Stimulated activated CD4-positive, alpha-beta T cell treated with anti-CD3 and anti-CD28 coated beads, Interleukin-12 subunit alpha, Interleukin-12 subunit beta, amount 100 ng/mL, for 48 hours (primary cell): ENCODE data around the gene KIF3C.
"Not testable (repeated sequence)": the region's sequence is repeated elsewhere in the genome, so short reads cannot be mapped to it uniquely, and the experiment has no call there.

Experiments used
- DNase-seq, 3 donors: peaks; one replicate each; pipeline ENCODE4 v3.0.0-alpha.2; 2020; ENCODE audit warnings: low read depth in 2 of 3, low spot score in 1 of 3

Gene KIF3C

GRCh38 chr2:25982273-25982967 lies at the start of gene KIF3C:
Gene KIF3C (minus strand): TSS chr2:25982497. CDS start chr2:25981917, 580 bp downstream.
- peak; percentile 42 to 63 (median 56) for DNase-seq

GRCh38 chr2:26028083-26028482 lies 45.8 kb upstream of the KIF3C start:
- not testable (repeated sequence) for DNase-seq

GRCh38 chr2:26025509-26025908 lies 43.2 kb upstream of the KIF3C start:
- no peak for DNase-seq

GRCh38 chr2:26024260-26024659 lies 42.0 kb upstream of the KIF3C start:
- no peak for DNase-seq

- DNase-seq, result no peak
Measured at GRCh38 chr2:26020231-26020640, 37.9 kb upstream of the KIF3C start.

- peak in 2 of 3 donors; percentile 14 to 23 for DNase-seq
Measured at GRCh38 chr2:26018184-26019055, 36.1 kb upstream of the KIF3C start.

- DNase-seq, result no peak
Measured at GRCh38 chr2:26017464-26018183, 35.3 kb upstream of the KIF3C start.

- DNase-seq, result not testable (repeated sequence)
Measured at GRCh38 chr2:26016706-26017045, 34.4 kb upstream of the KIF3C start.

- no peak for DNase-seq
Measured at GRCh38 chr2:26016012-26016705, 33.9 kb upstream of the KIF3C start.

GRCh38 chr2:26013668-26014067 lies 31.4 kb upstream of the KIF3C start:
- DNase-seq, result no peak

GRCh38 chr2:26011990-26012856 lies 29.9 kb upstream of the KIF3C start:
- no peak for DNase-seq

- no peak for DNase-seq
Measured at GRCh38 chr2:26011609-26011989, 29.3 kb upstream of the KIF3C start.

GRCh38 chr2:26010943-26011342 lies 28.6 kb upstream of the KIF3C start:
- DNase-seq, result no peak

GRCh38 chr2:26009567-26009963 lies 27.3 kb upstream of the KIF3C start:
- no peak for DNase-seq

GRCh38 chr2:26008851-26009566 lies 26.7 kb upstream of the KIF3C start:
- DNase-seq, result no peak

- no peak for DNase-seq
Measured at GRCh38 chr2:26008095-26008494, 25.8 kb upstream of the KIF3C start.

- DNase-seq, result no peak
Measured at GRCh38 chr2:26002632-26003310, 20.5 kb upstream of the KIF3C start.

- no peak for DNase-seq
Measured at GRCh38 chr2:26001743-26002351, 19.6 kb upstream of the KIF3C start.
